ENCODE results near the gene SSTR4.

DNA sequence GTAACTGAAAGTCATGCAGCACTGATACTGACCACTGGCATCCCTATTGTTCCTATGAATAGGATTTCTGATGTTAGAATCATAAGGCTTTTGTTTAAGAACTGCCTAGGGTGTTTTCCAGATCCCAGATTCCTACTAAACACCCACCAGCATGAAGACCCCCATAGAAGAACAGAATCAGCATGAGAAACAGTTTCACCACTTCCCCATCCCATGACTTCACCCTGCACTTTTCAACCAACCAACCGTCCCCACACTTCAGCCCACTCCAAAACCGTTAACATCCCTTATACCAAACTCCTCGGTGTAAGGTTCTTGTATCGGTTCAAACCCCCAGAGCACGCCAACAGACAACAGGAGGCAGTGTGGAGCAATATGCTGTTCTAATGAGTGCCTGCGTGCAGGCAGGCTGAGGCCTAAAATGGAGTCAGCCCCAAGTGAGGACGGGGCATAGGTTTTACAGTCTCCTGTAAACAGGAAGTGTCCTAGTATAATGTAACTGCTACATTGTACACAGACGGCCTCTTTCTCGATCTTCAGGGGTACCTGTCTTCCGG, 11.4 kb upstream of the SSTR4 start:
- TF ChIP-seq, protein P1, sequence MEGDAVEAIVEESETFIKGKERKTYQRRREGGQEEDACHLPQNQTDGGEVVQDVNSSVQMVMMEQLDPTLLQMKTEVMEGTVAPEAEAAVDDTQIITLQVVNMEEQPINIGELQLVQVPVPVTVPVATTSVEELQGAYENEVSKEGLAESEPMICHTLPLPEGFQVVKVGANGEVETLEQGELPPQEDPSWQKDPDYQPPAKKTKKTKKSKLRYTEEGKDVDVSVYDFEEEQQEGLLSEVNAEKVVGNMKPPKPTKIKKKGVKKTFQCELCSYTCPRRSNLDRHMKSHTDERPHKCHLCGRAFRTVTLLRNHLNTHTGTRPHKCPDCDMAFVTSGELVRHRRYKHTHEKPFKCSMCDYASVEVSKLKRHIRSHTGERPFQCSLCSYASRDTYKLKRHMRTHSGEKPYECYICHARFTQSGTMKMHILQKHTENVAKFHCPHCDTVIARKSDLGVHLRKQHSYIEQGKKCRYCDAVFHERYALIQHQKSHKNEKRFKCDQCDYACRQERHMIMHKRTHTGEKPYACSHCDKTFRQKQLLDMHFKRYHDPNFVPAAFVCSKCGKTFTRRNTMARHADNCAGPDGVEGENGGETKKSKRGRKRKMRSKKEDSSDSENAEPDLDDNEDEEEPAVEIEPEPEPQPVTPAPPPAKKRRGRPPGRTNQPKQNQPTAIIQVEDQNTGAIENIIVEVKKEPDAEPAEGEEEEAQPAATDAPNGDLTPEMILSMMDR (IDR thresholded peaks at IDR 0.05) = no peak
- TF ChIP-seq POLR2AphosphoS5 (IDR thresholded peaks at IDR 0.05; ENCODE audit: low read depth, low read length) (no peak), SIN3A (IDR thresholded peaks at IDR 0.05; ENCODE audit: borderline replicate concordance, insufficient read depth, low read depth, low read length) (no peak), TCF7L2 (IDR thresholded peaks at IDR 0.05; ENCODE audit: low read depth, low read length) (no peak)
- TF ChIP-seq, protein P2, sequence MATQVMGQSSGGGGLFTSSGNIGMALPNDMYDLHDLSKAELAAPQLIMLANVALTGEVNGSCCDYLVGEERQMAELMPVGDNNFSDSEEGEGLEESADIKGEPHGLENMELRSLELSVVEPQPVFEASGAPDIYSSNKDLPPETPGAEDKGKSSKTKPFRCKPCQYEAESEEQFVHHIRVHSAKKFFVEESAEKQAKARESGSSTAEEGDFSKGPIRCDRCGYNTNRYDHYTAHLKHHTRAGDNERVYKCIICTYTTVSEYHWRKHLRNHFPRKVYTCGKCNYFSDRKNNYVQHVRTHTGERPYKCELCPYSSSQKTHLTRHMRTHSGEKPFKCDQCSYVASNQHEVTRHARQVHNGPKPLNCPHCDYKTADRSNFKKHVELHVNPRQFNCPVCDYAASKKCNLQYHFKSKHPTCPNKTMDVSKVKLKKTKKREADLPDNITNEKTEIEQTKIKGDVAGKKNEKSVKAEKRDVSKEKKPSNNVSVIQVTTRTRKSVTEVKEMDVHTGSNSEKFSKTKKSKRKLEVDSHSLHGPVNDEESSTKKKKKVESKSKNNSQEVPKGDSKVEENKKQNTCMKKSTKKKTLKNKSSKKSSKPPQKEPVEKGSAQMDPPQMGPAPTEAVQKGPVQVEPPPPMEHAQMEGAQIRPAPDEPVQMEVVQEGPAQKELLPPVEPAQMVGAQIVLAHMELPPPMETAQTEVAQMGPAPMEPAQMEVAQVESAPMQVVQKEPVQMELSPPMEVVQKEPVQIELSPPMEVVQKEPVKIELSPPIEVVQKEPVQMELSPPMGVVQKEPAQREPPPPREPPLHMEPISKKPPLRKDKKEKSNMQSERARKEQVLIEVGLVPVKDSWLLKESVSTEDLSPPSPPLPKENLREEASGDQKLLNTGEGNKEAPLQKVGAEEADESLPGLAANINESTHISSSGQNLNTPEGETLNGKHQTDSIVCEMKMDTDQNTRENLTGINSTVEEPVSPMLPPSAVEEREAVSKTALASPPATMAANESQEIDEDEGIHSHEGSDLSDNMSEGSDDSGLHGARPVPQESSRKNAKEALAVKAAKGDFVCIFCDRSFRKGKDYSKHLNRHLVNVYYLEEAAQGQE (IDR thresholded peaks at IDR 0.05; ENCODE audit: insufficient read depth in 1 of 2, low read depth in 2 of 2, low read length in 1 of 2) = no peak

Data from Panc1 (cell line).